Sciatic nerve (tissue), 2 donors: ENCODE data around the gene KCNV2. TPM values are rescaled to one million over a fixed set of nuclear protein-coding genes. Genes with fewer than 3 reads are reported as not detected.

ENCODE experiments used
- ATAC-seq: fragments of 200-7000 bp; cut with Tn5 transposase; one replicate; pipeline ENCODE4 v1.9.1; 2020; ENCODE audit warnings: mild to moderate bottlenecking, moderate library complexity
- DNase-seq: peaks from one replicate; pipeline ENCODE4 v3.0.0-alpha.2; 2020; ENCODE audit warnings: low spot score
- intact Hi-C: fragments of 100-400 bp; cut with DNase I; formaldehyde crosslinking; loops from one replicate; pipeline ENCODE4 v1.14.2; 2022
- total RNA-seq: library from RNA; stranded (reverse); fragmentation: NEBNext Ultra II Directional; extraction: Animal tissue kit (Norgen Biotek cat#: 25700); gene quantifications from one replicate; pipeline ENCODE4 v1.2.1, GENCODE V29; 2021
- donor health status: DM: no; HTN: no; CAD: no.
- donor health status: DM: no; HTN: no; CAD: no.

Gene KCNV2
- total RNA-seq, 1 donor from 2014 or later = not detected

GRCh38 chr9:2711716-2712115, 5.6 kb upstream of the KCNV2 start:
- no peak for DNase-seq
- intact Hi-C loops = no loop called here
- ATAC-seq = no peak

DNA sequence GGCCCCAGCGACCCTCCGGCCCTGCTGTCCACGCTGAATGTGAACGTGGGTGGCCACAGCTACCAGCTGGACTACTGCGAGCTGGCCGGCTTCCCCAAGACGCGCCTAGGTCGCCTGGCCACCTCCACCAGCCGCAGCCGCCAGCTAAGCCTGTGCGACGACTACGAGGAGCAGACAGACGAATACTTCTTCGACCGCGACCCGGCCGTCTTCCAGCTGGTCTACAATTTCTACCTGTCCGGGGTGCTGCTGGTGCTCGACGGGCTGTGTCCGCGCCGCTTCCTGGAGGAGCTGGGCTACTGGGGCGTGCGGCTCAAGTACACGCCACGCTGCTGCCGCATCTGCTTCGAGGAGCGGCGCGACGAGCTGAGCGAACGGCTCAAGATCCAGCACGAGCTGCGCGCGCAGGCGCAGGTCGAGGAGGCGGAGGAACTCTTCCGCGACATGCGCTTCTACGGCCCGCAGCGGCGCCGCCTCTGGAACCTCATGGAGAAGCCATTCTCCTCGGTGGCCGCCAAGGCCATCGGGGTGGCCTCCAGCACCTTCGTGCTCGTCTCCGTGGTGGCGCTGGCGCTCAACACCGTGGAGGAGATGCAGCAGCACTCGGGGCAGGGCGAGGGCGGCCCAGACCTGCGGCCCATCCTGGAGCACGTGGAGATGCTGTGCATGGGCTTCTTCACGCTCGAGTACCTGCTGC, 839 bp downstream of the KCNV2 start:
- no peak for DNase-seq
- intact Hi-C loops = no loop called here
- ATAC-seq = no peak

DNA sequence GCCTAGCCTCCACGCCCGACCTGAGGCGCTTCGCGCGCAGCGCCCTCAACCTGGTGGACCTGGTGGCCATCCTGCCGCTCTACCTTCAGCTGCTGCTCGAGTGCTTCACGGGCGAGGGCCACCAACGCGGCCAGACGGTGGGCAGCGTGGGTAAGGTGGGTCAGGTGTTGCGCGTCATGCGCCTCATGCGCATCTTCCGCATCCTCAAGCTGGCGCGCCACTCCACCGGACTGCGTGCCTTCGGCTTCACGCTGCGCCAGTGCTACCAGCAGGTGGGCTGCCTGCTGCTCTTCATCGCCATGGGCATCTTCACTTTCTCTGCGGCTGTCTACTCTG, 1.4 kb downstream of the KCNV2 start:
- ATAC-seq (no peak), DNase-seq (no peak)
- intact Hi-C loops = no loop called here

DNA sequence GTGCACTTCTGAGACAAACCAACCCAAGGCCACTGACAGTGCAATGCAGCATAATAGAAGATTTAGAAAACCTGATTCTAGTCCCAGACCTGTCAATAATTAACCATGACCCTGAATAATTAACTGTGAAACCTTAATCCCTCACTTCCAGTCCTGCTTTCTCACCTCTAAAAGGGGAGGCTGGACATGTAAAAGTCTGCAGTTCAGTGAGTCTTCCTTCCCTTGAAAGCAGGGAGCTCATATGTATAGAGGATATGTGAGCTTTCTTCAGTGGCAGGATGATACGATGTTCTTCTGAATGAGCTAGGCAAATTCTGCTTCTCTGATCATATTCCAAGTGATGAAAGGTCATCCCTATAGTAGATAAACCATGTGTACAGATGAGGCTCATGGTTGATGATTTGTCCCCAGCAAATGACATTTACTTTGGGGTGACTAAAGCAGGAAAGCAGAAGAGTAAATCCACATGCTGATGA, 2.9 kb downstream of the KCNV2 start:
- ATAC-seq (no peak), DNase-seq (no peak)
- intact Hi-C loops = no loop called here

DNA sequence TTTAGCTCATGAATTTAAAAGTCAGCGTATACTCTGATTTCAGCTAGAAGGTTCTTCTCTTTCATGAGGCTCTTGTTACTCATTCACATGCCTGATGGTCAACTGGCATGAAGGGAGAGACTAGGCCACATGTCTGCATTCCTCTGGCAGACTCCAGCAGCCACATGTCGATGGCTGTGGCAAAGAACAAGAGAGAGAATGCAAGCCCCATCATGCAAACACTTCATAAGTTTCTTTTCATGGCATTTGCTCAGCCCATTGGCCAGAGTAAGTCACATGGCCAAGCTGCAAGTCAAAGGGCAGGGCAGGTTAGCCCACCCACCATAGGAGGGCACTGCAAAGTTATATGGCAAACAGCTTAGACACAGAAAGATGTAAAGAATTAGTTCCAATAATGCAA, 5.4 kb downstream of the KCNV2 start:
- intact Hi-C loops = no loop called here
- DNase-seq (no peak), ATAC-seq (no peak)

DNA sequence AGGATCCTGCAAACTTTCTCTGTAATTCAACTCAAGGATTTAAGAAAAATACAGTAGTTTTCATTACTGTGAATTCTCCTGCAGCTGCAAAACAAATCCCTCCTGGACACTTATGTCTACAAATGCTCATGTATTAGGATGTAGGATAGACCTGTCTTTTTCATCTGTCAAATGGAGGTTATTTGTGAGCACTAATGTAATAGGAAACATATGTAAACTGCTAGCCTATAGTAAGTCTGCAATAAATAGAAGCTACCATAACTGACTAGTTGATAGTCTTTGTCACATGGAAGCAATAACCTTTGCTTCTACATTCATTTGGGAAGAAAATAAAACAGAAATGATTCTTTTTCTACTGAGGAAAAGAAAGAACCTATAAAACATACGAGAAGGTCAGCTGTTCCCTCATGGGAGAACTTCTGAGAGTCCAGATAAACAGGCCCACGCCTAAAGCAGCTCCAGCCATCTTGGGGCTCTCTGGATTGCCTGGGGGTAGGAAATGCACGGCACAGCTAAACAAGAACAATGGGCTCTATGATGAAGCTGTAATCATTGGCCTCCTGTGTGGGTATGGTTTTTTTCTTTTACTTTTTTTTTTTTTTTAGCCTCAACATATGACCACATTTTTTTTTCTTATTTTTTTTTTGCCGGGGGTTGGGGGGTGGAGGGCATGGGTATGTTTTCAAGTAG, 6.2 kb downstream of the KCNV2 start:
- ATAC-seq (no peak), DNase-seq (no peak)
- intact Hi-C loops = no loop called here

- ATAC-seq (no peak), DNase-seq (no peak)
- intact Hi-C loops = no loop called here
These were observed 7.8 kb downstream of the KCNV2 start for GRCh38 chr9:2725126-2725525.

- intact Hi-C loops = no loop called here
- no peak for DNase-seq
- ATAC-seq = peak; percentile 43
These were observed 8.8 kb downstream of the KCNV2 start for GRCh38 chr9:2725898-2726649.

GRCh38 chr9:2726650-2727340, 9.5 kb downstream of the KCNV2 start:
- no peak for DNase-seq
- intact Hi-C loops = no loop called here
- no peak for ATAC-seq

GRCh38 chr9:2727374-2727773, 10.1 kb downstream of the KCNV2 start:
- no peak for ATAC-seq
- intact Hi-C loops = no loop called here
- DNase-seq = no peak

DNA sequence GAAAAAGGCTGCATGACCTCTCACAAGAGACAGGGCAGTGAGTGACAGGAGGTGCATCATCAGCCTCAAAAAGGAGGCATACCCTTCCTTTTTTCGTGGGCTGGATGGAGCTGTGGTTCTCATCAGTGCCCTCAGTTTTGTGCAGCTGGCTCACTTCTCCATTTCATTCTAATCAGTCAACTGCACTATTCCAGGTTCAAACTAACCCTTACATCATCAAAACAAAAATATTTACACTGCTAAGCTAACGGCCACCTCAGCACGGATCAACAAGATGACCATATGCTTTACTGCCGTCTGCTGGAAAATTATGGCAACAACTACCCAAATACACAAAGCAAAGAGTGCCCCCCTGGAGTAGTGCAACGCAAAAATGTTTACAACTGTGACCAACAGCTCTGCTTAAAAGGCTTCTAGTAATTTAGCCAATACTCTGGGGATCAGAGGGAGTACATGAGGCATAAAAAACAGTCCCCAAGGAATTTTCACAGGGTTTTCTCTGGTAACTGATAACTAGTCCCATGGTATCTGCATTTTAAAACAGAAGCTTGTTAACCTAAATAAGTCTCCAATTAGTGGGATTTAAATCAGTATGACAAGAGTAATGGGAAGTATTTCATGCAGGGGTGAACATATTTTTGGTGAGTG, 10.8 kb downstream of the KCNV2 start:
- intact Hi-C loops = no loop called here
- DNase-seq (no peak), ATAC-seq (peak; percentile 84)

DNA sequence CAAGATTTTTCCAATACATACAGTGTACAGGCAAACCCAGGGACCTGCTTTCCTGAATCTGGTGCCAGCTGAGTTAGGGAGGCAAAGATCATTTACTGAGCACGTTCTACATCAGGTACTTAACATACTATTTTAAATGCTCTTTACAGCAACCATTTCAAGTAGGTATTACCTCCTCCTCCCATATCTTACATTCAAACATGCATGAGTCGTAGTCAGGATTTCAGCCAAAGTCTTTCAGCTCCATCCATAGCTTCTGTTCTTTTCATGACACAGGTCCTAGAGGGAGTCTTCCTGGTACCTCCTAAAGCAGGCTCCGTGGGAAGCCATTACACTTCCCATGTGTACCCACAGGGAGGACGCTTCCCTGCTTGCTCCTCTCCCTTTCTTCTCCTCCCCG, 11.7 kb downstream of the KCNV2 start:
- intact Hi-C loops = no loop called here
- no peak for ATAC-seq
- no peak for DNase-seq

DNA sequence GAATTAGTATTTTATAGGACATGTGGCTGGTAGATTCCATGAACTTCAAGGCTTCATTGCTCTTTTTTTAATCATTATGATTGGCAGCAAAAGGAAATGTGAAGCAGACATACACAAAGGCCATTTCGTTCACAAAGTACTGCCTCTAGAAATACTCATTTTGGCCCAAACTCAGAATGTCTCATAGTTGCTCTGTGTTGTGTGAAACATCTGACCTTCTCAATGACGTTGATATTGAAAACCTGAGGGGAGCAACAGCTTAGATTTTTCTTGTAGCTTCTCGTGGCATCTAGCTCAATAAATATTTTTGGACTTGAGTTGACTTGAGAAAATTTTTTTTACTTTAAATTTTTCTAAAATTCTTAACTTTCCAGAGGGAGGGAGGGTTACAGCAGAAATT, 12.4 kb downstream of the KCNV2 start:
- intact Hi-C loops = no loop called here
- DNase-seq = no peak
- ATAC-seq = no peak

DNA sequence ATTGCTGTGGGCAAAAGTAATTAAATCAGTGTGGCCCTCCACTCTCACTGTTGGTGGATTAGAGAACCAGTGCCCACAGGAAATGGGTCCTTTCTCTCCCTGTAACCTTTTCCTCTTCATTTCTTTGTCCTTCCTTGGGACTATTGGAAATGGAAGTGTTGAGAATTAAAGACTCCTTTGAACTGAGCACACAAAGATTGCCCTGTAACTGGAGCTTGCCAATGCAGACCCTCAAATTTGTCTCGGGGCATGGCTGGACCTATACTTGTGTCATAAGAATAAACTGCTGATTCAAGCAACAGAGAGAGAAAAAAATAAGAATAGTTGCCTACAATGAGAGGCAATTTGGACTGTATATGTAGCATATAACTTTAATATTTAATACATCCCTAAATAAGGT, 13.7 kb downstream of the KCNV2 start:
- intact Hi-C loops = no loop called here
- ATAC-seq = no peak
- no peak for DNase-seq

DNA sequence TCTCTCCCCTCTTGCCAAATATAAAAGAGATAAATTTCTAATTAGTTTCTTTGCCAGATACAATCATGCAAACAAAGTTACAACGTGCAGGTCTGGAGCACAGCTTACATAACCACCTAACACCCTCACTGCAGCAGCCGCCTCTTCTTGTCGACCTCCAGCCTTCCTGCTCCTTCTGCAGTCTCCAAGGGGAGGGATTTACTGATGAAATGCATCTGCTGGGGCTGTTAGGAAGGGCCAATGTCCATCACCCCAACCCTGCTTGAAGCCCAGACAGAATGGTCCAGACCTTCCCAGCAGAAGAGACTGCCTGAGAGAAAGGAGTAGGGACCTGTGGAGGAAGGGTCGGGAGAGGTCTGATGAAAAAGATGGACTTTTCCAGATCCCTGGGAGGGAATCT, 15.2 kb downstream of the KCNV2 start:
- DNase-seq = no peak
- no peak for ATAC-seq
- intact Hi-C loops = loop anchor here (2.0 kb wide), 1 partner anchor 66 kb away; no protein-coding TSS in a partner anchor

GRCh38 chr9:2740616-2741015, 23.3 kb downstream of the KCNV2 start:
- no peak for DNase-seq
- intact Hi-C loops = no loop called here
- ATAC-seq = no peak

- DNase-seq (no peak), ATAC-seq (no peak)
- intact Hi-C loops = no loop called here
These were observed 24.3 kb downstream of the KCNV2 start for GRCh38 chr9:2741441-2742158.

DNA sequence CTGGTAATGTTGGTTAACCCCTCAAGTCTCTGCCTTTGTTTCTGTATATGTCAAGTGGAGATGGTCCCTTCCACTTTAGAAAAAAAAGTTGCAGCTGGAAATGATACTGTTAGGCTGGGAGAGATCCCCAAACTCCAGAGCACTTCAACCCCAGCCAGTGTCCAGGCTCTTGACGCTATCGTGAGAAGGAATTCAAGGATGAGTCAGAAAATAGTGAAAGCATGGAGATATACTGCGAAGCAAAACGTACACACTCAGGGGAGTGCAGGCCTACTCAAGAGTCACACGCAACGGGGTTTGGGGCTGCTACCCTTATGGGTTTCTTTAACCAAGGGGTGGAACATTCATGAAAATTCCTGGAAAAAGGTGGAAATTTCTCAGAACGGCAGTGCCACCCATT, 24.9 kb downstream of the KCNV2 start:
- ATAC-seq (no peak), DNase-seq (no peak)
- intact Hi-C loops = no loop called here
